ENCODE data around the gene PGM2L1. TPM values are rescaled to one million over a fixed set of nuclear protein-coding genes. Genes with fewer than 3 reads are reported as not detected.

Gene PGM2L1
- 4.7 and 4.9 TPM in 2 replicates for total RNA-seq

GRCh38 chr11:74398244-74399159 is at the start of gene PGM2L1:
Gene PGM2L1, minus strand, starts transcription at chr11:74398433. Its CDS starts 272 bp downstream, at chr11:74398161.
- intact Hi-C loops (cut with micrococcal nuclease), result loop anchor here (1.0 to 5.0 kb wide), 5 partner anchors 8 to 350 kb away; partner anchors contain the start of genes C2CD3, LIPT2, PPME1 and RNF169
- peak; percentile 97 for DNase-seq
- no peaks in the 10 kb centered on the region for H3K9me3 Mint-ChIP-seq
- no peaks in the 10 kb centered on the region for H3K36me3 Mint-ChIP-seq (ENCODE audit: low read depth)
- H3K4me1 Mint-ChIP-seq, result peaks cover 24% of the 10 kb centered on the region
- peak within 1 kb of the TSS; percentile 100 for H3K27ac Mint-ChIP-seq
- H3K4me3 Mint-ChIP-seq, result peak within 1 kb of the TSS; percentile 97
- no peaks in the 10 kb centered on the region for H3K27me3 Mint-ChIP-seq

GRCh38 chr11:74447720-74448119 is 49.5 kb upstream of the PGM2L1 start:
- Mint-ChIP-seq H3K9me3 (no peaks in the 10 kb centered on the region), H3K4me1 (peaks cover 3% of the 10 kb centered on the region), H3K27me3 (peaks cover 3% of the 10 kb centered on the region), H3K4me3 (no peak overlapping the region), H3K36me3 (ENCODE audit: low read depth) (no peaks in the 10 kb centered on the region), H3K27ac (no peak overlapping the region)
- intact Hi-C loops (cut with micrococcal nuclease), result no loop called here
- no peak for DNase-seq

GRCh38 chr11:74446532-74446938 is 48.3 kb upstream of the PGM2L1 start:
- peaks cover 3% of the 10 kb centered on the region for H3K4me1 Mint-ChIP-seq
- no peaks in the 10 kb centered on the region for H3K9me3 Mint-ChIP-seq
- peaks cover 2% of the 10 kb centered on the region for H3K27me3 Mint-ChIP-seq
- H3K36me3 Mint-ChIP-seq (ENCODE audit: low read depth), result no peaks in the 10 kb centered on the region
- H3K27ac Mint-ChIP-seq, result no peak overlapping the region
- no peak for DNase-seq
- intact Hi-C loops (cut with micrococcal nuclease), result no loop called here
- H3K4me3 Mint-ChIP-seq, result no peak overlapping the region

- no peaks in the 10 kb centered on the region for H3K9me3 Mint-ChIP-seq
- H3K36me3 Mint-ChIP-seq (ENCODE audit: low read depth), result no peaks in the 10 kb centered on the region
- DNase-seq, result no peak
- H3K4me3 Mint-ChIP-seq, result no peak overlapping the region
- intact Hi-C loops (cut with micrococcal nuclease), result no loop called here
- H3K4me1 Mint-ChIP-seq, result no peaks in the 10 kb centered on the region
- H3K27me3 Mint-ChIP-seq, result no peaks in the 10 kb centered on the region
- H3K27ac Mint-ChIP-seq, result no peak overlapping the region
Observed at GRCh38 chr11:74444173-74444826, 46.1 kb upstream of the PGM2L1 start.

GRCh38 chr11:74443071-74443864 is 45.0 kb upstream of the PGM2L1 start:
- no peaks in the 10 kb centered on the region for H3K36me3 Mint-ChIP-seq (ENCODE audit: low read depth)
- no peak overlapping the region for H3K4me3 Mint-ChIP-seq
- H3K9me3 Mint-ChIP-seq, result no peaks in the 10 kb centered on the region
- H3K4me1 Mint-ChIP-seq, result no peaks in the 10 kb centered on the region
- H3K27ac Mint-ChIP-seq, result no peak overlapping the region
- no peak for DNase-seq
- H3K27me3 Mint-ChIP-seq, result no peaks in the 10 kb centered on the region
- intact Hi-C loops (cut with micrococcal nuclease), result no loop called here

GRCh38 chr11:74442636-74443035 is 44.4 kb upstream of the PGM2L1 start:
- DNase-seq, result no peak
- Mint-ChIP-seq H3K4me3 (no peak overlapping the region), H3K36me3 (ENCODE audit: low read depth) (no peaks in the 10 kb centered on the region), H3K27ac (no peak overlapping the region), H3K27me3 (no peaks in the 10 kb centered on the region), H3K9me3 (no peaks in the 10 kb centered on the region), H3K4me1 (no peaks in the 10 kb centered on the region)
- intact Hi-C loops (cut with micrococcal nuclease), result no loop called here

- no peaks in the 10 kb centered on the region for H3K9me3 Mint-ChIP-seq
- peaks cover 2% of the 10 kb centered on the region for H3K27me3 Mint-ChIP-seq
- no peak overlapping the region for H3K4me3 Mint-ChIP-seq
- DNase-seq, result no peak
- intact Hi-C loops (cut with micrococcal nuclease), result no loop called here
- H3K27ac Mint-ChIP-seq, result no peak overlapping the region
- peaks cover 2% of the 10 kb centered on the region for H3K4me1 Mint-ChIP-seq
- no peaks in the 10 kb centered on the region for H3K36me3 Mint-ChIP-seq (ENCODE audit: low read depth)
Observed at GRCh38 chr11:74438681-74439080, 40.4 kb upstream of the PGM2L1 start.

GRCh38 chr11:74437441-74438042 is 39.3 kb upstream of the PGM2L1 start:
- Mint-ChIP-seq H3K9me3 (no peaks in the 10 kb centered on the region), H3K27me3 (peaks cover 2% of the 10 kb centered on the region), H3K36me3 (ENCODE audit: low read depth) (no peaks in the 10 kb centered on the region), H3K4me1 (peaks cover 2% of the 10 kb centered on the region), H3K27ac (no peak overlapping the region), H3K4me3 (no peak overlapping the region)
- intact Hi-C loops (cut with micrococcal nuclease), result no loop called here
- DNase-seq, result no peak

GRCh38 chr11:74434528-74434927 is 36.3 kb upstream of the PGM2L1 start:
- intact Hi-C loops (cut with micrococcal nuclease), result no loop called here
- H3K27ac Mint-ChIP-seq, result no peak overlapping the region
- peaks cover 2% of the 10 kb centered on the region for H3K27me3 Mint-ChIP-seq
- H3K4me3 Mint-ChIP-seq, result no peak overlapping the region
- peaks cover 2% of the 10 kb centered on the region for H3K4me1 Mint-ChIP-seq
- H3K9me3 Mint-ChIP-seq, result no peaks in the 10 kb centered on the region
- no peak for DNase-seq
- H3K36me3 Mint-ChIP-seq (ENCODE audit: low read depth), result no peaks in the 10 kb centered on the region

GRCh38 chr11:74429205-74429604 is 31.0 kb upstream of the PGM2L1 start:
- Mint-ChIP-seq H3K4me1 (no peaks in the 10 kb centered on the region), H3K27me3 (no peaks in the 10 kb centered on the region), H3K9me3 (peaks cover 4% of the 10 kb centered on the region), H3K36me3 (ENCODE audit: low read depth) (no peaks in the 10 kb centered on the region), H3K27ac (no peak overlapping the region), H3K4me3 (no peak overlapping the region)
- DNase-seq, result no peak
- intact Hi-C loops (cut with micrococcal nuclease), result no loop called here

GRCh38 chr11:74427384-74427886 is 29.2 kb upstream of the PGM2L1 start:
- Mint-ChIP-seq H3K36me3 (ENCODE audit: low read depth) (no peaks in the 10 kb centered on the region), H3K4me3 (no peak overlapping the region), H3K27ac (no peak overlapping the region), H3K9me3 (peaks cover 4% of the 10 kb centered on the region), H3K4me1 (no peaks in the 10 kb centered on the region), H3K27me3 (no peaks in the 10 kb centered on the region)
- intact Hi-C loops (cut with micrococcal nuclease), result no loop called here
- no peak for DNase-seq

GRCh38 chr11:74425100-74425499 is 26.9 kb upstream of the PGM2L1 start:
- Mint-ChIP-seq H3K9me3 (peaks cover 4% of the 10 kb centered on the region), H3K36me3 (ENCODE audit: low read depth) (no peaks in the 10 kb centered on the region), H3K4me3 (no peak overlapping the region), H3K27me3 (peaks cover 4% of the 10 kb centered on the region), H3K4me1 (no peaks in the 10 kb centered on the region), H3K27ac (no peak overlapping the region)
- DNase-seq, result no peak
- intact Hi-C loops (cut with micrococcal nuclease), result no loop called here

- H3K36me3 Mint-ChIP-seq (ENCODE audit: low read depth), result no peaks in the 10 kb centered on the region
- peaks cover 14% of the 10 kb centered on the region for H3K4me1 Mint-ChIP-seq
- peaks cover 4% of the 10 kb centered on the region for H3K27me3 Mint-ChIP-seq
- DNase-seq, result no peak
- no peak overlapping the region for H3K4me3 Mint-ChIP-seq
- H3K27ac Mint-ChIP-seq, result peak overlapping the region; percentile 83
- H3K9me3 Mint-ChIP-seq, result no peaks in the 10 kb centered on the region
- intact Hi-C loops (cut with micrococcal nuclease), result no loop called here
Observed at GRCh38 chr11:74418509-74418895, 20.3 kb upstream of the PGM2L1 start.

All from activated CD4-positive, alpha-beta T cell treated with anti-CD3 and anti-CD28 coated beads, Interleukin-2, amount 10 ng/mL, durations not matched to agents 24 days and 14 days (primary cell).